H1 (cell line): Measurements from ENCODE around the gene RFPL2. TPM values are rescaled to one million over a fixed set of nuclear protein-coding genes. Genes with fewer than 3 reads are reported as not detected.

Experiments used
- CBX8 ChIP-seq: fragments of 300-800, 300-1000 bp; sonication (generic); IDR thresholded peaks from 2 replicates; pipeline ENCODE4 v1.7.1; 2016; ENCODE audit warnings: low read depth, low read length, borderline replicate concordance
- E2F6 ChIP-seq: IDR thresholded peaks from 2 replicates; pipeline ENCODE4 v1.6.1; 2012; ENCODE audit warnings: inconsistent platforms
- POU5F1 ChIP-seq: IDR thresholded peaks from 2 replicates; pipeline ENCODE4 v1.6.1; 2011; ENCODE audit warnings: low read depth, mild to moderate bottlenecking, low read length, moderate library complexity
- SP1 ChIP-seq: IDR thresholded peaks from 2 replicates; pipeline ENCODE4 v1.6.1; 2011; ENCODE audit warnings: low read depth, low read length
- SP4 ChIP-seq: IDR thresholded peaks from 2 replicates; pipeline ENCODE4 v1.6.1; 2012; ENCODE audit warnings: low read length, inconsistent platforms
- SUZ12 ChIP-seq: fragments of 200-600 bp; sonication (generic); IDR thresholded peaks from 2 replicates; pipeline ENCODE4 v1.6.1; 2012; ENCODE audit warnings: mild to moderate bottlenecking, inconsistent platforms, low read length, moderate library complexity, mixed read lengths
- TAF1 ChIP-seq: IDR thresholded peaks from 2 replicates; pipeline ENCODE4 v1.6.1; 2011; ENCODE audit warnings: mild to moderate bottlenecking, low read depth, low read length
- TEAD4 ChIP-seq: IDR thresholded peaks from 2 replicates; pipeline ENCODE4 v1.6.1; 2012; ENCODE audit warnings: low read depth, low read length, inconsistent platforms, mixed read lengths
- polyA plus RNA-seq, 7 experiments: library from polyadenylated mRNA; depleted of rRNA in 3 of 7; stranded (reverse) in 5 of 7; unstranded in 2 of 7; fragments of >200 nt in 5 of 7; fragments of 200-250 nt in 2 of 7; gene quantifications; 1 replicate in 5 of 7; 2 replicates in 1 of 7; 4 replicates in 1 of 7; pipeline versions ENCODE4 v1.2.1 to v1.2.3, GENCODE V29; 2011 to 2013; ENCODE audit warnings: missing spikeins in 2 of 7, mixed read lengths in 2 of 7
- total RNA-seq: library from RNA; stranded (reverse); fragmentation: NEBNext Ultra II Directional; extraction: Animal tissue kit (Norgen Biotek cat#: 25700); gene quantifications from 2 replicates; pipeline ENCODE4 v1.2.1, GENCODE V29; 2021

RFPL2 gene
- total and polyA plus RNA-seq, 2 of the 8 experiments (the other 6 are each of a cell fraction or from before 2014, with no cell fraction given), result 0.15 to 0.19 TPM

GRCh38 chr22:32226326-32227104, 21.6 kb upstream of the RFPL2 start (continued):
- TF ChIP-seq POU5F1, result no peak
- no peak for TF ChIP-seq E2F6
- TF ChIP-seq TEAD4, result no peak
- TF ChIP-seq SP4, result no peak
- no peak for TF ChIP-seq SUZ12
- TF ChIP-seq TAF1, result no peak
- TF ChIP-seq SP1, result no peak
- no peak for TF ChIP-seq CBX8
